ENCODE results near the gene C5orf47. TPM values are rescaled to one million over a fixed set of nuclear protein-coding genes. Genes with fewer than 3 reads are reported as not detected.
A peak's percentile ranks its signal among the peaks of the same experiment; 100 is the strongest.

Gene C5orf47
- total and polyA plus RNA-seq, 2 of the 4 experiments (the other 2 are of a cell fraction) = not detected

DNA sequence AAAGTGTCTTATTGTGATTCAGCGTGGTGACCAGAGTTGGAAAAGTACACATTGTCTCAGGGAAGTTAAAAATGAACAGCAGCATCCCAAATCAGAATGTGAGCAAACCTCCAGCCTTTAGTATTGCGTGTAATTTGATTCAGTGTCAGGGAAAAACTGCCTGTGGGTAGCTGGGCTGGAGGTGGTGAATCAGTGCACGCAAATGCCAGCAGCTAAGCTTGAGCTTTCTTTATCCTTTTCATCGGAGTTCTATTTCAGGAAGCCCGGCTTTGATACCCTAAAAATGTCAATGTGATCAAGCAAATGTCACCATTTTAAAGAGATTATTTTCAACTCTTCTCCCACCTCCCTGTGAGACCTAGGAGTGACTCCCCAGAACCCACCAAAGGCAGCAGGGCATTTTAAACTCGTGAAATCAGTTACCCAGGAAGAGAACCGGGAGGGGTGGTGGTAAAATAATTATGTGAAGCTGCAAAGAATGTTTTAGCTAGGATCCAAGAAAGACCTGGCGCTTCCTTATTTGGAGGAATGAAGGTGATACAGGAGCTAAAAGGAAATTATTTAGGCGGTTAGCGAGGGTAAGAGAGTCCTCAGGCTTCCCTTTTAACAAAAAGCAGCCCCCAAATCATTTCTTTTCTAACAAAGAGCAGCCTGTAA, 25.7 kb upstream of the C5orf47 start:
- peak overlapping the region; percentile 40; the same call in 1 of the 2 replicates for H2AK5ac ChIP-seq (ENCODE audit: low read depth, low read length)
- TF ChIP-seq, protein P1, sequence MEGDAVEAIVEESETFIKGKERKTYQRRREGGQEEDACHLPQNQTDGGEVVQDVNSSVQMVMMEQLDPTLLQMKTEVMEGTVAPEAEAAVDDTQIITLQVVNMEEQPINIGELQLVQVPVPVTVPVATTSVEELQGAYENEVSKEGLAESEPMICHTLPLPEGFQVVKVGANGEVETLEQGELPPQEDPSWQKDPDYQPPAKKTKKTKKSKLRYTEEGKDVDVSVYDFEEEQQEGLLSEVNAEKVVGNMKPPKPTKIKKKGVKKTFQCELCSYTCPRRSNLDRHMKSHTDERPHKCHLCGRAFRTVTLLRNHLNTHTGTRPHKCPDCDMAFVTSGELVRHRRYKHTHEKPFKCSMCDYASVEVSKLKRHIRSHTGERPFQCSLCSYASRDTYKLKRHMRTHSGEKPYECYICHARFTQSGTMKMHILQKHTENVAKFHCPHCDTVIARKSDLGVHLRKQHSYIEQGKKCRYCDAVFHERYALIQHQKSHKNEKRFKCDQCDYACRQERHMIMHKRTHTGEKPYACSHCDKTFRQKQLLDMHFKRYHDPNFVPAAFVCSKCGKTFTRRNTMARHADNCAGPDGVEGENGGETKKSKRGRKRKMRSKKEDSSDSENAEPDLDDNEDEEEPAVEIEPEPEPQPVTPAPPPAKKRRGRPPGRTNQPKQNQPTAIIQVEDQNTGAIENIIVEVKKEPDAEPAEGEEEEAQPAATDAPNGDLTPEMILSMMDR (conservative IDR thresholded peaks at IDR 0.05; ENCODE audit: low read depth, low read length) = no peak
- no peak for TF ChIP-seq CHD1 (IDR thresholded peaks at IDR 0.05; ENCODE audit: low read depth, low read length)
- peak overlapping the region; percentile 48; the same call in 1 of the 2 replicates for H3K23ac ChIP-seq (ENCODE audit: low read depth, low read length)
- H2BK5ac ChIP-seq (ENCODE audit: low read depth, low read length, poor library complexity, severe bottlenecking) = peak overlapping the region; percentile 86
- no peaks in the 10 kb centered on the region for H3K9me1 ChIP-seq (ENCODE audit: insufficient read depth, low read length)
- intact Hi-C loops (cut with micrococcal nuclease) (loop anchor here (5.0 kb wide), 1 partner anchor 36 kb away; no protein-coding TSS in a partner anchor), in situ Hi-C loops (cut with MboI; ENCODE audit: low sequenced_read_pairs) (no loop called here), dilution Hi-C loops (cut with HindIII; ENCODE audit: low sequenced_read_pairs, unreplicated experiment) (no loop called here)
- H3K14ac ChIP-seq (replicated peaks; ENCODE audit: low read depth, low read length) = peak overlapping the region; percentile 49; the same call in 1 of the 2 replicates
- 0 out of 2 replicates have a peak overlapping the region, but pooled peaks have one; percentile 33 for H3K18ac ChIP-seq (ENCODE audit: low read depth, low read length)
- 40% methylated on average over 1 of the region's 10 CpGs; no CpG with 5 or more reads in 1 of the 2 experiments for WGBS, 2 experiments (ENCODE audit: extremely low coverage in 2 of 2, insufficient read length in 1 of 2)
- POLR2A ChIA-PET (ENCODE audit: unreplicated experiment) = no interaction called here
- H3K79me1 ChIP-seq (ENCODE audit: low read depth in 1 of 2, low read length in 2 of 2) = peaks cover 0 to 5% of the 10 kb centered on the region in 2 experiments; a peak in 1 of 4 replicates
- BruUV-seq (replicated peaks) = no TSS peak
- H3K9me3 ChIP-seq (ENCODE audit: control insufficient read depth, insufficient read depth, low read length) = no peaks in the 10 kb centered on the region
- H2BK120ac ChIP-seq (ENCODE audit: low read depth, low read length) = peak overlapping the region; percentile 61; the same call in 1 of the 2 replicates
- H3K4me2 ChIP-seq (ENCODE audit: low read depth, low read length) = peak overlapping the region; percentile 79
- H4K5ac ChIP-seq (ENCODE audit: low read depth, low read length) = no peak overlapping the region
- H3K36me3 ChIP-seq (ENCODE audit: control insufficient read depth, insufficient read depth, low read length) = no peaks in the 10 kb centered on the region
- peak overlapping the region; percentile 61; the same call in 1 of the 2 replicates for H3K56ac ChIP-seq (ENCODE audit: extremely low read depth, insufficient read depth, low read length)
- peak overlapping the region; percentile 51; the same call in 1 of the 2 replicates for H2BK20ac ChIP-seq (ENCODE audit: low read depth, low read length)
- H3K9ac ChIP-seq (ENCODE audit: low read depth, low read length) = no peak overlapping the region
- peak overlapping the region; percentile 42; the same call in 1 of the 2 replicates for H4K91ac ChIP-seq (ENCODE audit: insufficient read depth, low read depth, low read length)
- peak overlapping the region; percentile 45; the same call in 1 of the 2 replicates for H3K27ac ChIP-seq (ENCODE audit: insufficient read depth, low read length)
- peak overlapping the region in 1 of 2 experiments; percentile 83; a peak in 1 of 4 replicates for H4K8ac ChIP-seq (ENCODE audit: low read depth in 2 of 2, low read length in 2 of 2)
- H3K4ac ChIP-seq (ENCODE audit: low read depth, low read length) = peak overlapping the region; percentile 72; the same call in 1 of the 2 replicates
- peak; percentile 92 for ATAC-seq (ENCODE audit: low read depth)
- H3K4me1 ChIP-seq (ENCODE audit: control insufficient read depth, insufficient read depth, low read length) = peaks cover 2% of the 10 kb centered on the region
- no peak overlapping the region for H2AFZ ChIP-seq (replicated peaks; ENCODE audit: low read length, poor library complexity)
- no peak overlapping the region for H2AK9ac ChIP-seq (replicated peaks; ENCODE audit: low read depth, low read length, poor library complexity)
- peak; percentile 75 for DNase-seq
- 0 out of 3 replicates have a peak overlapping the region, but pooled peaks have one; percentile 15 for H2BK15ac ChIP-seq (ENCODE audit: low read depth, low read length)
- H3K27me3 ChIP-seq (ENCODE audit: control insufficient read depth, insufficient read depth, low read length) = no peaks in the 10 kb centered on the region
- H3K4me3 ChIP-seq (ENCODE audit: insufficient read depth, low read depth, low read length) = peak overlapping the region; percentile 18; the same call in 1 of the 2 replicates
- no peaks in the 10 kb centered on the region for H4K20me1 ChIP-seq (ENCODE audit: insufficient read depth, low read length)
- CTCF ChIA-PET = interaction anchor here (0.8 to 2.1 kb wide), 5 partner anchors 10 to 345 kb away, joined by 3 to 9 read pairs (median 3); no protein-coding TSS in a partner anchor

All from IMR-90 (cell line).